DMS53 treated with DMSO at 0.1 percent for 48 hours (cell line): Measurements from ENCODE around the gene KANSL3.
"Not testable (repeated sequence)": the region's sequence is repeated elsewhere in the genome, so short reads cannot be mapped to it uniquely, and the experiment has no call there.

Experiments used
- DNase-seq: peaks from one replicate; lab custom pipeline; 2025; ENCODE audit not compliant: unreplicated experiment; lab: John Stamatoyannopoulos, UW

Gene KANSL3

DNA sequence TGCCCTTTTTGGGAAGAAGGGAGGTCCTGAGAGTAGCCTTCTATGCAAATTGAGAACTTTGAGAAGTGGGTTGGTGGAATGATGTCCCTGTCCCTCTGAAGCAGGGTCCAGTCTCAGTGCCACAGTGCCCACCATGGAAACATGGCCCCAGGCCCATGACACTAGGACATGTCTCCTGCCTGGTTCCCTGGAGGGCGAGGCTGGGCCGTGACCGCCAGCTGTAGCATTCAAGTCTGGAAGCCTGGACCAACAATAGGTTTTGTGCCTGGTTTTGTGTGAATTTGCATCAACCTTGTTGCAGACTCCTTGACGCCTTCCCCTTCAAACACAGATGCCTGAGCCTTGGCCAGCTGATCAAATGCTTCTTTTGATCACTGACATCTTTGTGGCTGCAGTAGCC lies 74.1 kb downstream of the KANSL3 start:
- DNase-seq = no peak

GRCh38 chr2:96558485-96558884 lies 79.6 kb downstream of the KANSL3 start:
- no peak for DNase-seq

DNA sequence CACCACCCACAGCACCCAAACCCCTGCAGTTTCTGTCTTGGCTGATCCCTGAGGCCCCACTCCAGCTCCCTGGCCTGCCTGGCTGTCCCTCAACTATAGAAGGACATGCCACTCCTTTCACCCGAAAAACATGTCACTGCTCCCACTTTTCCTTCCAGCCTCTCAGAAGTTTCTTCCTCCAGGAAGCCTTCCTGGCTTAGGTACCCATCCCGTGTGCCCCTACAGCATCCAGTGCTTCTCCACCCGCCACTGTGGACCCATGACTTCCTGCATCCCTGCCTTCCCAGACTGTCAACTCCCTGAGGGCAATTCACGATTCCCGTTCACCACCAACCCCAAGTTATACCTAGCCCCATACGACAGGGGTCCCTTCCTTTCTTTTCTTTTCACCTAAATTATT lies 80.1 kb downstream of the KANSL3 start:
- no peak for DNase-seq

DNA sequence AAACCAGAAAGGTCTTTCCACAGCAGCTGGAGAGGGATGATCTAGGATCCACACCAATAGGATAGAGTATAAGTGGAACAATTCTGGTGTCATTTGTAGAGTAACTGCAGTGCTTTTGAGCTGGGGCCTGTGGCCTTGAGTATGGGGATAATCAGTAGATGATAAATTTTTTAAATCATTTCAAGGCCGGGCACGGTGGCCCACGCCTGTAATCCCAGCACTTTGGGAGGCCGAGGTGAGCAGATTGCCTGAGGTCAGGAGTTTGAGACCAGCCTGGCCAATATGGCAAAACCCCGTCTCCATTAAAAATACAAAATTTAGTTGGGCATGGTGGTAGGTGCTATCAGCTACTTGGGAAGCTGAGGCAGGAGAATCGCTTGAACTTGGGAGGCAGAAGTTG lies 80.7 kb downstream of the KANSL3 start:
- not testable (repeated sequence) for DNase-seq

DNA sequence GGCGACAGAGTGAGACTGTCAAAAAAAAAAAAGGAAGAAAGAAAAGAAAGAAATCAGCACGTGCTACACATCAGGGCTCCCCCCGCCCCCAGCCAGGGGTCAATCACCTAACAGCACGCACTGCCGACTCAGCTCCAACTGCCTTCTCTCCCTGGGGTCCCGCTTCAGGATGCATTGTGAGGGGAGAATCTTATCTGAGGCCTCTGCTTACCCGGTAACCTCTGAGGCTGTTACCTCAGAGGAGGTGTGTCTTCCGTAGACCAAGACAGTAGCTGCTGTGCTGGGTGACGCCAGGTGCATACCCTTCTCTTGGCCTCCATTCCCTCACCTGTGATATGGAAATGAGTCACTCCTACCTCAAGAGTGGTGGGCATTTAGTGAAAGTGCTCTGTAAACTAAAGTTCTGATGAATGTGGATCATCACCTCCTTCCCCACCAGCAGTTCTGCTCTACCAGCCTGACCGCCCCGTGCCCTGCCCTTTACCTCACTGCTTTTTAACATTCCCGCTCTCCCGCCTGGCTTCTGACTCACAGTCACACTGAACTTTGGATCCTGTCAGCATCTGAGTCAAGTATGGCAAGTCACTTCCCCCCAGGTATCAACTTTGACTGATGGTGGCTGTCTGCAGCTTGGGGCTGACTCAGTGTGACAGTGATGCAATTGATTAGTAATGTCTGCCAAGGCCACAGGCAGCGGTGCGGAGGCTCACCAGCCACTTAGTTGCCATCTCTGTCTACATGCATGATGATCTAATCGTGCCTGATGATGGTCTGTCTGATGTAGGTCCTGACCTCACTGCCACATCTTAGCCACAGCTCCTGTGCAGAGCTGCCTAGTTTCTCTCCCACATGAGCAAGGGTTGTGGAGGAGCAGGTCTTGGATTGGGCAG lies 81.4 kb downstream of the KANSL3 start:
- DNase-seq = peak; percentile 97

- no peak for DNase-seq
These were observed 82.9 kb downstream of the KANSL3 start for GRCh38 chr2:96555146-96555610.

GRCh38 chr2:96554293-96555145 lies 83.6 kb downstream of the KANSL3 start:
- peak; percentile 70 for DNase-seq

GRCh38 chr2:96553957-96554292 lies 84.2 kb downstream of the KANSL3 start:
- not testable (repeated sequence) for DNase-seq

- DNase-seq = no peak
These were observed 84.7 kb downstream of the KANSL3 start for GRCh38 chr2:96553176-96553956.

DNA sequence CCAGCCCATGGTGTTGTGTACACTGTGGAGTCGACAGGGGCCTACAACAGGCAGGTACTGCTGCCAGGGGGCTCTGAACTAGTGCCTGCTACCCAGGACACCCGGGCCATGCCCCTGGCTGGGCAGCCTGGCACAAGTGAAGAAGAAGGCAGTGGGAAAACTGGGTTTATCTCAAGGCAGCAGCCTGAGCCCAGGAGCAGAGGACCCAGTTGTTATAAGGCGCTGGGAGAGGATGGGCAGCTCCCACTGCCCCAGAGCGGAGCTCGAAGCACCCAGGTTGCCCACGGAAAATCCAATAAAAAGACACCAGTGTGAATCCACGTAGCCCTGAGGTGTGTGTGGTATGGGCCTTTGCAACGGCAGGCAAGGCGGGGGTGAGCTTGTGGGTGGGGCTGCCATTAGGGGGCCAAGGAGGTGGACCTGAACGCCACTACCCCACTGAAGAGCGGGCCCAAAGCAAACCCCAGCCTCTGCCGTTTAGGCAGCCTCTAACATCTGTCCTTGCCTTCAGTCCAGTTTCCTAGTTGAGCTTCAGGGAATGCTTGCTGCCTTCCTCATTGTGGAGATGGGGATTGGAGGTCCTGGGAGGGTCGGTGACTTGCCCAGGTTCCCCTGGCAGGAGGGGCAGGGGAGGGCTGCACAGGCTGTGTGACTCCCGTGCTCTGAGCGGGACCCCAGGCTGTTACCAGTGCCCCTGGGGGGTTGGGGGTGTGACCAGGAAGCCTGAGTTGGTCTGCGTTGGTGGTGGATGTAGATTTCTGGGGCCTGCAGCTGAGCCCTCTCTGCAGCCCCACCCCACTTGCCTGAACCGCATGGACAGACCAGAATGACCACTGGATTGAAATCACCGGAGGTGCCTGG lies 85.6 kb downstream of the KANSL3 start:
- no peak for DNase-seq

DNA sequence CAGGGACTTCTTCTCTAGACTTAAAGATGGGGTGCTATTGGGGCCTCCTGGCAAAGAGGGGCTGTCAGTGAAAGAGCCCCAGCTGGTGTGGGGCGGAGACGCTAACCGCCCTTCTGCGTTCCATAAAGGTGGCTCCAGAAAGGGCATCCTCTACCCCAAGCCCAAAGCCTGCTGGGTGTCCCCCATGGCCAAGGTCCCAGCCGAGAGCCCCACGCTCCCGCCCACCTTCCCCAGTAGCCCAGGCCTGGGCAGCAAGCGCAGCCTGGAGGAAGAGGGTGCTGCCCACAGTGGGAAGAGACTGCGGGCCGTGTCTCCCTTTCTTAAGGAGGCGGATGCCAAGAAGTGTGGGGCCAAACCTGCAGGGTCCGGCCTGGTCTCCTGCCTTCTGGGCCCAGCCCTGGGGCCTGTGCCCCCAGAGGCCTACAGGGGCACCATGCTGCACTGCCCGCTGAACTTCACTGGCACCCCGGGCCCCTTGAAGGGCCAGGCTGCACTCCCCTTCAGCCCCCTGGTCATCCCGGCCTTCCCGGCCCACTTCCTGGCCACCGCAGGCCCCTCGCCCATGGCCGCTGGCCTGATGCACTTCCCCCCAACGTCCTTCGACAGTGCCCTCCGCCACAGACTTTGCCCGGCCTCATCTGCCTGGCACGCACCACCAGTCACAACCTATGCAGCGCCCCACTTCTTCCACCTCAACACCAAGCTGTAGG lies 86.4 kb downstream of the KANSL3 start:
- DNase-seq = no peak

- DNase-seq = no peak
These were observed 87.1 kb downstream of the KANSL3 start for GRCh38 chr2:96550787-96551604.

DNA sequence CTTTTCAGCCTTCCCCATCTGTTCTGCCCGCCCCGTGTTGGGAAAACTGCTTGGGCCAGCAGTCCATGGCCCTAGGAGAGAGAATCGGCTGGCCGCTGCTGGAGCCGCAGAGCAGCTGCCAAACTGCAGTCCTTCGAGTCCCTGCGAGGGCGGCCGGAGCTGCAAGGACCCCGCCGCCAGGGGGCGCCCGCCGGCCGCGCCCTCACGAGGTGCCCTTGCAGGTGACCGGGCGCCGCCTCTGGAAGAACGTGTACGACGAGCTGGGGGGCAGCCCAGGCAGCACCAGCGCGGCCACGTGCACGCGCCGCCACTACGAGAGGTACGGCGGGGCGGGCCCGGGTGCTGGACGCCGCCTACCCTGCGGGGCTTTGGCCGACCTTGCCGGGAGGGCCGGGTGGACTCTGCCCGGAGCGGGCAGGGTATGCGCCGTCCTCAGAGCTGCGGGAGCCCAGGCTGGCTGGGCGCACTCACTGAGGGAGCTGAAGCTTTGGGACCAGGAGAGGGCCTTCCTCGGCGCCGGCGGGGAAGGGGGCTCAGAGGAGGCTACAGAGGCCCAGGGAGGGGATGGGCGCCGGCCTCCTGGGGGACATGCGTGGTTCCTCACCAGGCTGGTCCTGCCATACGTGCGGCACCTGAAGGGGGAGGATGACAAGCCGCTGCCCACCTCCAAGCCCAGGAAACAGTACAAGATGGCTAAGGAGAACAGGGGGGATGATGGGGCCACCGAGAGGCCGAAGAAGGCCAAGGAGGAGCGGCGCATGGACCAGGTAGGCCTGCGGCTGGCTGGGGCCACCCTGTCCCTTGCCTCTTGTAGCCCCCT lies 87.9 kb downstream of the KANSL3 start:
- peak; percentile 91 for DNase-seq

- DNase-seq = no peak
These were observed 88.7 kb downstream of the KANSL3 start for GRCh38 chr2:96549466-96549785.

GRCh38 chr2:96548558-96549465 lies 89.3 kb downstream of the KANSL3 start:
- no peak for DNase-seq

DNA sequence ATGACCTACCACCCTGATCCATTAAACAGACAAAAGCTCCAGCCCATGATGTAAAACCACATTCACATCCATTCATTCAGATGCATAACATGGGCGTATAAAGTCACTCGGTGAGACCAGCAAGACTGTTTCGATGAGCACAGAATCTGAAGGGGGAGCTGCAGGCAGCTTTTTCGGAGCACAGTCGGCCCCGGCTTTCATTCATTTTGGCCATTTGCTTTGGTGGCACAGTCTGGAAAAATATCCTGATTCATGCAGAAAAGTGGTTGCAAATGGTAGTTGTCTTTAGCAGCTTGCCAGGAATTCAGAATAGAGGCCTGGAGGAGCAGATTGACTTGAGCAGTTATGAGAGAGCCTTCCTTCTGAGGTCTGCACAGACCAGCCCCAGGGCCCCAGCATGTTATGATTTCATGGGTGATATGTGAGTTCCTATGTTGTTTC lies 90.4 kb downstream of the KANSL3 start:
- DNase-seq = no peak

DNA sequence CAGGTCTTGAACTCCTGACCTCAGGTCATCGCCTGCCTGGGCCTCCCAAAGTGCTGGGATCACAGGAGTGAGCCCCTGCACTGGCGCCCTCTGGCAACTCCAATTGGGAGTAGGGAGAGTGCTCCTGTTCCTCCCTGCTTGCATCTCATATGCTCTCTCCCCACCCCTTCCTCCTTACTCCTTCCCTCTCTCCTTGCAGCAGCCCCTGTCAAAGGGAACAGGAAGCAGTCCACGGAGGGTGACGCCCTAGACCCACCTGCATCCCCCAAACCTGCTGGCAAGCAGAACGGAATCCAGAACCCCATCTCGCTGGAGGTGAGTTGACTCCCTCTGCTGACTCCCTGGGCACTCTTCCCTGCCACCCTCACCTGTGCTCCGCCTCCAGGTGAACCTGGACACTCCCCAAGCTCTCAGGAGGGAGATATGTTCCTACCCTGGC lies 90.9 kb downstream of the KANSL3 start:
- DNase-seq = no peak
